ENCODE measurements around the gene DDX41.

Gene DDX41

GRCh38 chr5:177492841-177493240 is 23.9 kb downstream of the DDX41 start:
- no peak overlapping the region for H3K4me3 ChIP-seq (ENCODE audit: low read length)
- DNase-seq (ENCODE audit: low read depth): no peak

GRCh38 chr5:177491983-177492746 is 24.6 kb downstream of the DDX41 start:
- H3K4me3 ChIP-seq (ENCODE audit: low read length): no peak overlapping the region
- TF ChIP-seq CTCF (conservative IDR thresholded peaks at IDR 0.05; ENCODE audit: low read depth, low read length): no peak
- DNase-seq (ENCODE audit: low read depth): no peak

More at GRCh38 chr5:177492841-177493240, 23.9 kb downstream of the DDX41 start:
- no peak for TF ChIP-seq CTCF (conservative IDR thresholded peaks at IDR 0.05; ENCODE audit: low read depth, low read length)

- no peak for DNase-seq (ENCODE audit: low read depth)
- H3K4me3 ChIP-seq (ENCODE audit: low read length): no peak overlapping the region
- TF ChIP-seq CTCF (conservative IDR thresholded peaks at IDR 0.05; ENCODE audit: low read depth, low read length): peak; percentile 69
Measured at GRCh38 chr5:177491429-177491945, 25.3 kb downstream of the DDX41 start.

GRCh38 chr5:177490992-177491391 is 25.8 kb downstream of the DDX41 start:
- no peak for TF ChIP-seq CTCF (conservative IDR thresholded peaks at IDR 0.05; ENCODE audit: low read depth, low read length)
- H3K4me3 ChIP-seq (ENCODE audit: low read length): no peak overlapping the region
- no peak for DNase-seq (ENCODE audit: low read depth)

DNA sequence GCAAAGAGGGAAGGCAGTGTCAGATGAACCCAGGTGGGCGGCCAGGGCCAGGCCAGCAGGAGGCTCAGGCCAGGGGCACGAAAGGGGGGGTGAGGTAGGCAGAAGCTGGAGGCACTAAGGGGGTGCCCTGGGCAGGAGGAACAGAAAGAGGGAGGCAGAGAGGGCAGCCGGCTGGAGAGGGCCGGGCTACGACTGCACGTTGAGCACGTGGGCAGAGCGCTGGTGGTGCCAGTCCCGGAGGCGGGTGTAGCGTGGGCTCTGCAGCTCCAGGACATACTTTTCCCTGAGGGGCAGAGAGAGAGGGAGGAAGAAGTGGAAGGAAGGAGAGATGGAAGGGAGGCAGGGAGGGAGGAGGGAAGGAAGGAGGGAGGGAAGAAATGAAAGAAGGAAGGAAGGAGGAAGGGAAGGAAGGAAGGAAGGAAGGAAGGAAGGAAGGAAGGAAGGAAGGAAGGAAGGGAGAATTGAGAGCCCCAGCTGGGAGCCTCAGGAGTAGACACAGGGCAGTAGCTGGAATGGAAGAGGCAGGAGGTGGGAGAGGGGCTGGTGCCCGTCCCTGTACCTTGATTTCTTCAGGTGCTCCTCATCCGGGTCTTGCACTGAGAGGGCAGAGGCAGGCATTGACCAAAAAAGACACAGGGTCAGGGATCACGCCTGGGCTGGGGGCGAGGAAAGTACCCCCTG is 26.3 kb downstream of the DDX41 start:
- no peak overlapping the region for H3K4me3 ChIP-seq (ENCODE audit: low read length)
- TF ChIP-seq CTCF (conservative IDR thresholded peaks at IDR 0.05; ENCODE audit: low read depth, low read length): no peak
- no peak for DNase-seq (ENCODE audit: low read depth)

DNA sequence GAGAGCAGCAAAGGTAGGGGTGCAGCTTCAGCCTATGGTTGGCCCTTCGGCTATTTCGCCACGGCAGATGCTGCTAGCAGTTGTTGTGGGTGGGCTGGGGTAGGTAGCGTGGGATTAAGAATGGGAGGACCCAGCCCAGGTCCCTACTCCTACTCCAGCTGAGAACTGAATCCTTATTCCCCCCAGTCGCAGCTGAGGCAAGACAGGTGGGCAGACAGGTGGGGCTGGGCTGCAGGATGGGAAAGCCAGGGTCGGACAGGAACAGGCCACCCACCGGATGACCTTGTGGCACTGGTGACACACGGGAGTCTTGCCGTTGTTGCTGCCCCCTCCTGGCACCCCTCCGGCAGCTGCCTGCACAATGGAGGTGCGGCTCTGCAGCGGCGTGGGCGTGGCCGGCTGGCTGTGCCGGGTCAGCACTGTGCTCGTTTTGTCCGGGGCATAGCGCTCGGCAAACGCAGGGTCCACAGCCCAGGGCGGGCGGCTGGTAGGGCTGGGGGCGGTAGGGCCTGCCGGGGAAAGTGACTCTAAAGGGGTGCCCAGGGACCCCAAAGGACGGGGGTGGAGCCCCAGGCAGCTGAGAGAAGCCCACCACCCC is 27.5 kb downstream of the DDX41 start:
- TF ChIP-seq CTCF (conservative IDR thresholded peaks at IDR 0.05; ENCODE audit: low read depth, low read length): peak; percentile 14
- no peak for DNase-seq (ENCODE audit: low read depth)
- H3K4me3 ChIP-seq (ENCODE audit: low read length): no peak overlapping the region
